ENCODE data around the gene PPP2R2D.

GRCh38 chr10:131862548-131862947 is 38.3 kb upstream of the PPP2R2D start:
- TF ChIP-seq, protein P1, sequence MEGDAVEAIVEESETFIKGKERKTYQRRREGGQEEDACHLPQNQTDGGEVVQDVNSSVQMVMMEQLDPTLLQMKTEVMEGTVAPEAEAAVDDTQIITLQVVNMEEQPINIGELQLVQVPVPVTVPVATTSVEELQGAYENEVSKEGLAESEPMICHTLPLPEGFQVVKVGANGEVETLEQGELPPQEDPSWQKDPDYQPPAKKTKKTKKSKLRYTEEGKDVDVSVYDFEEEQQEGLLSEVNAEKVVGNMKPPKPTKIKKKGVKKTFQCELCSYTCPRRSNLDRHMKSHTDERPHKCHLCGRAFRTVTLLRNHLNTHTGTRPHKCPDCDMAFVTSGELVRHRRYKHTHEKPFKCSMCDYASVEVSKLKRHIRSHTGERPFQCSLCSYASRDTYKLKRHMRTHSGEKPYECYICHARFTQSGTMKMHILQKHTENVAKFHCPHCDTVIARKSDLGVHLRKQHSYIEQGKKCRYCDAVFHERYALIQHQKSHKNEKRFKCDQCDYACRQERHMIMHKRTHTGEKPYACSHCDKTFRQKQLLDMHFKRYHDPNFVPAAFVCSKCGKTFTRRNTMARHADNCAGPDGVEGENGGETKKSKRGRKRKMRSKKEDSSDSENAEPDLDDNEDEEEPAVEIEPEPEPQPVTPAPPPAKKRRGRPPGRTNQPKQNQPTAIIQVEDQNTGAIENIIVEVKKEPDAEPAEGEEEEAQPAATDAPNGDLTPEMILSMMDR (IDR thresholded peaks at IDR 0.05): no peak
- TF ChIP-seq POLR2AphosphoS5 (IDR thresholded peaks at IDR 0.05): no peak
